HG02610 (cell line): ENCODE measurements around the gene PRRT2.

ENCODE experiments used
- ATAC-seq: cut with Tn5 transposase; IDR thresholded peaks from one replicate; pipeline ENCODE4 v1.9.1; 2021; ENCODE audit warnings: mild to moderate bottlenecking, moderate library complexity; ENCODE audit not compliant: unreplicated experiment

Gene PRRT2

GRCh38 chr16:29860218-29860617 lies 48.2 kb downstream of the PRRT2 start:
- no peak for ATAC-seq

- ATAC-seq: no peak
Observed at GRCh38 chr16:29862383-29862883, 50.4 kb downstream of the PRRT2 start.

GRCh38 chr16:29862884-29863668 lies 51.1 kb downstream of the PRRT2 start, which contains the start of gene CDIPT:
Gene CDIPT, minus strand, starts transcription at chr16:29863226. Its CDS starts 369 bp downstream, at chr16:29862857.
- ATAC-seq: peak; percentile 96

- ATAC-seq: no peak
Observed at GRCh38 chr16:29863669-29863984, 51.6 kb downstream of the PRRT2 start.

- ATAC-seq: no peak
Observed at GRCh38 chr16:29864205-29864604, 52.2 kb downstream of the PRRT2 start.
